SK-N-SH treated with all-trans-retinoic acid at 6 μM for 48 hours (cell line): ENCODE measurements around the gene TMOD3.
A peak's percentile ranks its signal among the peaks of the same experiment; 100 is the strongest.

Experiments
- ATAC-seq: fragments of 200-7000 bp; cut with Tn5 transposase; 3 replicates; pipeline ENCODE4 v1.9.1; 2020; ENCODE audit warnings: mild to moderate bottlenecking, moderate library complexity
- ARNTL ChIP-seq: fragments of 450-650 bp; formaldehyde crosslinking; IDR thresholded peaks from 2 replicates; pipeline ENCODE4 v1.5.0; 2020; ENCODE audit warnings: low read depth, mild to moderate bottlenecking, moderate library complexity, borderline replicate concordance
- BACH2 ChIP-seq: fragments of 250-450 bp; sonication (Bioruptor Pico); IDR thresholded peaks from 2 replicates; pipeline ENCODE4 v1.9.0; 2021; ENCODE audit warnings: mild to moderate bottlenecking, borderline replicate concordance
- CREB5 ChIP-seq: fragments of 250-450 bp; sonication (Bioruptor Pico); IDR thresholded peaks from 2 replicates; pipeline ENCODE4 v1.5.1; 2020; ENCODE audit warnings: low read depth, mild to moderate bottlenecking, moderate library complexity
- CSDC2 ChIP-seq: fragments of 250-450 bp; sonication (Bioruptor Pico); IDR thresholded peaks from 2 replicates; pipeline ENCODE4 v1.5.0; 2020; ENCODE audit warnings: mild to moderate bottlenecking, moderate library complexity
- CSRNP3 ChIP-seq: fragments of 250-450 bp; sonication (Bioruptor Pico); IDR thresholded peaks from 2 replicates; pipeline ENCODE4 v1.5.1; 2021; ENCODE audit warnings: mild to moderate bottlenecking, moderate library complexity
- ESRRG ChIP-seq: fragments of 250-450 bp; sonication (Bioruptor Pico); IDR thresholded peaks from 2 replicates; pipeline ENCODE4 v1.6.1; 2021; ENCODE audit warnings: mild to moderate bottlenecking
- OSR1 ChIP-seq: fragments of 250-450 bp; sonication (Bioruptor Pico); IDR thresholded peaks from 2 replicates; pipeline ENCODE4 v1.8.0; 2022; ENCODE audit warnings: moderate library complexity, mild to moderate bottlenecking, inconsistent platforms
- PATZ1 ChIP-seq: fragments of 250-450 bp; sonication (Bioruptor Pico); IDR thresholded peaks from 2 replicates; pipeline ENCODE4 v1.8.0; 2020; ENCODE audit warnings: mild to moderate bottlenecking, moderate library complexity, borderline replicate concordance
- PPARA ChIP-seq: fragments of 250-450 bp; sonication (Bioruptor Pico); IDR thresholded peaks from 2 replicates; pipeline ENCODE4 v1.5.0; 2020; ENCODE audit warnings: mild to moderate bottlenecking, borderline replicate concordance
- RARB ChIP-seq: fragments of 250-450 bp; sonication (Bioruptor Pico); IDR thresholded peaks from 2 replicates; pipeline ENCODE4 v1.8.0; 2021; ENCODE audit warnings: mild to moderate bottlenecking, moderate library complexity
- SNAI2 ChIP-seq: fragments of 250-450 bp; sonication (Bioruptor Pico); IDR thresholded peaks from 2 replicates; pipeline ENCODE4 v1.5.0; 2020; ENCODE audit warnings: mild to moderate bottlenecking, moderate library complexity
- TCF4 ChIP-seq: fragments of 250-450 bp; sonication (Bioruptor Pico); IDR thresholded peaks from 2 replicates; pipeline ENCODE4 v1.8.0; 2021; ENCODE audit warnings: mild to moderate bottlenecking, moderate library complexity, borderline replicate concordance
- TOX ChIP-seq: fragments of 250-450 bp; sonication (Bioruptor Pico); IDR thresholded peaks from 2 replicates; pipeline ENCODE4 v1.8.0; 2021; ENCODE audit warnings: mild to moderate bottlenecking, moderate library complexity, borderline replicate concordance
- TSHZ2 ChIP-seq: fragments of 250-450 bp; sonication (Bioruptor Pico); IDR thresholded peaks from 2 replicates; pipeline ENCODE4 v1.5.0; 2020; ENCODE audit warnings: mild to moderate bottlenecking, moderate library complexity
- ZFP3 ChIP-seq: fragments of 250-450 bp; sonication (Bioruptor Pico); IDR thresholded peaks from 2 replicates; pipeline ENCODE4 v1.5.0; 2020; ENCODE audit warnings: mild to moderate bottlenecking, moderate library complexity
- ZFP30 ChIP-seq: fragments of 450-650 bp; formaldehyde crosslinking; IDR thresholded peaks from 2 replicates; pipeline ENCODE4 v1.5.0; 2022; ENCODE audit warnings: mild to moderate bottlenecking, moderate library complexity
- ZNF565 ChIP-seq: fragments of 450-650 bp; formaldehyde crosslinking; conservative IDR thresholded peaks from 2 replicates; pipeline ENCODE4 v1.5.0; 2020; ENCODE audit warnings: low read depth, mild to moderate bottlenecking, moderate library complexity
- ZNF70 ChIP-seq: fragments of 450-650 bp; formaldehyde crosslinking; IDR thresholded peaks from 2 replicates; pipeline ENCODE4 v1.5.0; 2020; ENCODE audit warnings: mild to moderate bottlenecking, moderate library complexity
- ZNF8 ChIP-seq: fragments of 450-650 bp; formaldehyde crosslinking; IDR thresholded peaks from 2 replicates; pipeline ENCODE4 v1.5.0; 2020; ENCODE audit warnings: mild to moderate bottlenecking, moderate library complexity

TMOD3 gene

GRCh38 chr15:51829376-51830275 lies at the start of gene TMOD3:
TSS of gene TMOD3 (plus strand) at chr15:51829653. CDS start at chr15:51862885, 33,232 bp downstream.
- TF ChIP-seq TSHZ2 (CRISPR knock-in tag) (0 out of 2 replicates have a peak, but pooled peaks have one; percentile 25), OSR1 (CRISPR knock-in tag) (no peak), TOX (CRISPR knock-in tag) (no peak), ZNF8 (CRISPR knock-in tag) (peak; percentile 75)
- peak; percentile 95 for ATAC-seq

- TF ChIP-seq CSDC2 (CRISPR knock-in tag) = no peak
- TF ChIP-seq SNAI2 (CRISPR knock-in tag) = no peak
- TF ChIP-seq ZNF8 (CRISPR knock-in tag) = no peak
- no peak for TF ChIP-seq ZNF565
- TF ChIP-seq BACH2 (CRISPR knock-in tag) = no peak
- no peak for TF ChIP-seq ARNTL
- no peak for TF ChIP-seq CSRNP3 (CRISPR knock-in tag)
- no peak for TF ChIP-seq ZNF70
- TF ChIP-seq ZFP3 (CRISPR knock-in tag) = no peak
- TF ChIP-seq RARB = no peak
- no peak for TF ChIP-seq ESRRG (CRISPR knock-in tag)
- no peak for TF ChIP-seq TCF4 (CRISPR knock-in tag)
- TF ChIP-seq ZFP30 (CRISPR knock-in tag) = no peak
- ATAC-seq = no peak
Measured at GRCh38 chr15:51780636-51781035, 48.8 kb upstream of the TMOD3 start.

GRCh38 chr15:51781506-51781905 lies 47.9 kb upstream of the TMOD3 start:
- TF ChIP-seq PPARA (CRISPR knock-in tag) (no peak), ARNTL (no peak), ESRRG (CRISPR knock-in tag) (no peak), TCF4 (CRISPR knock-in tag) (no peak), CSRNP3 (CRISPR knock-in tag) (no peak), ZFP30 (CRISPR knock-in tag) (no peak), CREB5 (CRISPR knock-in tag) (no peak), CSDC2 (CRISPR knock-in tag) (no peak), BACH2 (CRISPR knock-in tag) (no peak), RARB (no peak), ZNF70 (no peak), TSHZ2 (CRISPR knock-in tag) (no peak), TOX (CRISPR knock-in tag) (no peak), ZNF8 (CRISPR knock-in tag) (no peak), PATZ1 (CRISPR knock-in tag) (no peak), OSR1 (CRISPR knock-in tag) (no peak)
- TF ChIP-seq, all 23 proteins: peak for 0
- no peak for ATAC-seq
